Esophagus squamous epithelium (tissue), 5 donors: ENCODE data around the gene PPP2R5C. TPM values are rescaled to one million over a fixed set of nuclear protein-coding genes. Genes with fewer than 3 reads are reported as not detected.
"Not testable (repeated sequence)": the region's sequence is repeated elsewhere in the genome, so short reads cannot be mapped to it uniquely, and the experiment has no call there.

Source experiments
- DNase-seq: peaks from one replicate; lab custom pipeline; 2025; lab: John Stamatoyannopoulos, UW
- H3K27ac ChIP-seq, 4 donors: fragments of 200-600 bp; sonication (generic); one replicate each; pipeline ENCODE4 v1.5.1; 2016 to 2019; ENCODE audit warnings: mild to moderate bottlenecking in 1 of 4
- H3K27me3 ChIP-seq, 4 donors: fragments of 200-600 bp; sonication (generic); 1 replicate in 3 of 4; 2 replicates in 1 of 4; pipeline versions ENCODE4 v1.5.1 to v1.6.0; 2017 to 2021; ENCODE audit warnings: antibody characterized with exemption in 1 of 4
- H3K36me3 ChIP-seq, 3 donors: fragments of 200-600 bp; sonication (generic); one replicate each; pipeline ENCODE4 v1.5.1; 2016 to 2019
- H3K4me1 ChIP-seq, 3 donors: fragments of 200-600 bp; sonication (generic); one replicate each; pipeline ENCODE4 v1.5.1; 2017 to 2019
- H3K4me3 ChIP-seq, 4 donors: fragments of 200-600 bp; sonication (generic); 1 replicate in 3 of 4; 2 replicates in 1 of 4; pipeline ENCODE4 v1.5.1; 2016 to 2019; ENCODE audit warnings: mild to moderate bottlenecking in 2 of 4, moderate library complexity in 1 of 4
- H3K9me3 ChIP-seq, 3 donors: fragments of 200-600 bp; sonication (generic); one replicate each; pipeline ENCODE4 v1.5.1; 2016 to 2019
- POLR2A ChIP-seq, 4 donors: fragments of 450-650 bp; IDR thresholded peaks; one replicate each; pipeline ENCODE4 v1.6.1; 2017; ENCODE audit warnings: antibody characterized with exemption in 4 of 4, mild to moderate bottlenecking in 4 of 4, moderate library complexity in 3 of 4
- WGBS, 2 donors: methylation state at CpG; one replicate each; pipeline ENCODE4 v1.1.5; 2018; 5-methylcytosine and 5-hydroxymethylcytosine counted together
- intact Hi-C: fragments of 100-400 bp; cut with DNase I; formaldehyde crosslinking; loops from one replicate; pipeline ENCODE4 v1.15.0; 2022
- total RNA-seq, 4 donors: library from RNA; depleted of rRNA; stranded (reverse); fragments of >200 nt; gene quantifications; one replicate each; pipeline ENCODE4 v1.1.0, GENCODE V29; 2016
- TF ChIP-seq, protein P1 (sequence below), 6 experiments: fragments of 450-650 bp in 4 of 6; fragments of 200-600 bp in 2 of 6; sonication (generic) in 2 of 6; IDR thresholded peaks; one replicate each; pipeline ENCODE4 v1.5.1; 2016 to 2019; ENCODE audit warnings: antibody characterized with exemption in 6 of 6, mild to moderate bottlenecking in 4 of 6, moderate library complexity in 4 of 6
- donor health status: DM: yes; HTN: yes; CAD: no.

The PPP2R5C gene
- total RNA-seq, 4 donors from 2014 or later, result 66.3 to 92.3 (median 83.4) TPM

DNA sequence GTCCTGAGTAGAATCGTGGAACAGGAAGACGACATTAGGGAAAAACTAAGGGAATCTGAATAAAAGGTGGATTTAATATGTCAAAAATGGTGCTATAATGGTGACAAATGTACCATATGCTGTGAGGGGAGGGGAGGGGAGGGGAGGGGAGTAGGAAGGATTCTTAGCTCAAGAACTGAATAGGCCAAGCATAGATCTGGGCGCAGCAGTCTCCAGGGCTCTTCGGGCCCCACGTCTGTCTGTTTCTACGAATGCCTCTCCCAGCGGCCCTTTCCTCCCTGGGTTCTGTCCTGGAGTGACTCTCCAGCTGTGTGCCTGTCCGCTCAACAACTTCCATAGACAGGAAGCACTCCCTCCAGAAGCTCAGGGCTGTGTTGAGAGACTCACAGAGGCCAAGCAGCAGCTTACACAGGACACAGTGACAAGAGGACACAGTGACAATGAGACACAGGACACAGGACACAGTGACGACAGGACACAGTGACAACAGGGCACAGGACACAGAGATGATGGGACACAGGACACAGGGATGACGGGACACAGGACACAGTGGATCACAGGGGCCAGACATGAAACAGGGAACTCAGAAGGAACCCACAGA is 42.4 kb upstream of the PPP2R5C start:
- H3K9me3 ChIP-seq, result no peaks in the 10 kb centered on the region
- no peak overlapping the region for H3K27ac ChIP-seq
- TF ChIP-seq, protein P1, sequence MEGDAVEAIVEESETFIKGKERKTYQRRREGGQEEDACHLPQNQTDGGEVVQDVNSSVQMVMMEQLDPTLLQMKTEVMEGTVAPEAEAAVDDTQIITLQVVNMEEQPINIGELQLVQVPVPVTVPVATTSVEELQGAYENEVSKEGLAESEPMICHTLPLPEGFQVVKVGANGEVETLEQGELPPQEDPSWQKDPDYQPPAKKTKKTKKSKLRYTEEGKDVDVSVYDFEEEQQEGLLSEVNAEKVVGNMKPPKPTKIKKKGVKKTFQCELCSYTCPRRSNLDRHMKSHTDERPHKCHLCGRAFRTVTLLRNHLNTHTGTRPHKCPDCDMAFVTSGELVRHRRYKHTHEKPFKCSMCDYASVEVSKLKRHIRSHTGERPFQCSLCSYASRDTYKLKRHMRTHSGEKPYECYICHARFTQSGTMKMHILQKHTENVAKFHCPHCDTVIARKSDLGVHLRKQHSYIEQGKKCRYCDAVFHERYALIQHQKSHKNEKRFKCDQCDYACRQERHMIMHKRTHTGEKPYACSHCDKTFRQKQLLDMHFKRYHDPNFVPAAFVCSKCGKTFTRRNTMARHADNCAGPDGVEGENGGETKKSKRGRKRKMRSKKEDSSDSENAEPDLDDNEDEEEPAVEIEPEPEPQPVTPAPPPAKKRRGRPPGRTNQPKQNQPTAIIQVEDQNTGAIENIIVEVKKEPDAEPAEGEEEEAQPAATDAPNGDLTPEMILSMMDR (IDR thresholded peaks at IDR 0.05), result no peak
- no peak for TF ChIP-seq POLR2A (IDR thresholded peaks at IDR 0.05)
- no peaks in the 10 kb centered on the region for H3K4me1 ChIP-seq
- intact Hi-C loops, result no loop called here
- no peak for DNase-seq
- 54 to 68% methylated on average over 7 of the region's 10 CpGs for WGBS, 2 donors
- no peaks in the 10 kb centered on the region for H3K36me3 ChIP-seq
- H3K4me3 ChIP-seq, result no peak overlapping the region
- no peaks in the 10 kb centered on the region for H3K27me3 ChIP-seq

GRCh38 chr14:101719708-101720107 is 41.8 kb upstream of the PPP2R5C start:
- no peak overlapping the region for H3K4me3 ChIP-seq
- no peaks in the 10 kb centered on the region for H3K9me3 ChIP-seq
- H3K27me3 ChIP-seq, result no peaks in the 10 kb centered on the region
- no peaks in the 10 kb centered on the region for H3K36me3 ChIP-seq
- no peak for DNase-seq
- no peaks in the 10 kb centered on the region for H3K4me1 ChIP-seq
- 49 to 53% methylated on average over 8 of the region's 8 CpGs for WGBS, 2 donors
- intact Hi-C loops, result no loop called here
- peak overlapping the region in 1 of 4 donors; percentile 8 for H3K27ac ChIP-seq
- TF ChIP-seq, protein P1 (IDR thresholded peaks at IDR 0.05), result no peak
- TF ChIP-seq POLR2A (IDR thresholded peaks at IDR 0.05), result no peak

DNA sequence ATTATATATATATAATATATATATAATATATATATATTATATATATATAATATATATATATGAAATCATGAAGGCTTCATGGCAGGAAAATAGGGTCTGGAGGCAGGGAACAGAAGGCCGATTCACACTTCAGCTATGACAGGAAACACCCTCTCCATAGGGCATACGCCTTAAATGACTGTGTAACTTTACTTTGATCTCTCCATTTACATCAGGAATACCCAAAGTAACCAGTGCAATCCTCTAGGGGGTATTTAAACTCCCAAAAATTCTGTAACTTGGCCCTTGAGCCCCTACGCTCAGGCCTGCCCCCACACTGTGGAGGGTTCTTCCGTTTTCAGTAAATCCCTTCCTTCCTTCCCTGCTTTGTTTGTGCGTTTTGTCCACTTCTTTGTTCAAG is 40.4 kb upstream of the PPP2R5C start:
- no peaks in the 10 kb centered on the region for H3K36me3 ChIP-seq
- DNase-seq, result no peak
- TF ChIP-seq POLR2A (IDR thresholded peaks at IDR 0.05), result no peak
- TF ChIP-seq, protein P1 (IDR thresholded peaks at IDR 0.05), result no peak
- H3K4me1 ChIP-seq, result no peaks in the 10 kb centered on the region
- no peaks in the 10 kb centered on the region for H3K9me3 ChIP-seq
- no peaks in the 10 kb centered on the region for H3K27me3 ChIP-seq
- WGBS, 2 donors, result 48 to 53% methylated on average over 4 to 5 of the region's 5 CpGs
- peak overlapping the region in 3 of 4 donors; percentile 54 to 73 (median 73) for H3K27ac ChIP-seq
- intact Hi-C loops, result no loop called here
- H3K4me3 ChIP-seq, result no peak overlapping the region

DNA sequence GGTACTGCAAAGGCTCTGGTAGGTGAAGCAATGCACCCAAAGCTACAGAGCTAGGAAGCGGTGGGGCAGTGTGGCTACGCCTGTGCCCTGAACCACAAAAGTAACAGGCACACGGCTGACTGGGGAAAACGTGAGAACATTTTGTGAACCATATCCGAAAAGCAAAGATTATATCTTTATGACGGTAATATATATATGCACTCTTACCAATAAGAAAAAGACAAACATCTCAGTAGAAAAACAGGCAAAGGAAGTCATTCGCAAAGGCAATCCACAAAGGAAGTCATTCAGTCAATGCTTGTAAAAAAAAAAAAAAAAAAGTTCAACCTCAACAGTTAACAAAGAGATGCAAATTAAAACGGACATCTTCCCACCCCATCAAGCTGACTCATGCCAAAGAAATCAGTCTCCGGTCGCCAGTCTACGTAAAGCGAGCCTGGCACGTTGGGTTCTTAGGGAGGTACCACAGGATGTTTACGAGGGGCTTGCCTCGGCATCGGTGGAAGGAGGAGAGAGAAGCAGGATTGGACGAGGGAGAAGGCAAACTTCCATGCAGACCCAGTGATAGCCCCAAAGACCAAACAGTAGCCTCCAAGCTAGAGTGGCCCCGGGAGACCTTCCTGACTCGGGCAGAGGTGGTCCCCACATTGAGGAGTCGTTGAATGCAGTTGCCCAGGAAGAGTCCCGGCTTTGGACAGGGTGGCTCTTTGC is 39.4 kb upstream of the PPP2R5C start:
- H3K27ac ChIP-seq, result peak overlapping the region; percentile 65 to 86 (median 79)
- H3K36me3 ChIP-seq, result no peaks in the 10 kb centered on the region
- no peak for DNase-seq
- no peaks in the 10 kb centered on the region for H3K9me3 ChIP-seq
- no peaks in the 10 kb centered on the region for H3K4me1 ChIP-seq
- TF ChIP-seq POLR2A (IDR thresholded peaks at IDR 0.05), result peak in 1 of 4 donors; percentile 47
- TF ChIP-seq, protein P1 (IDR thresholded peaks at IDR 0.05), result no peak
- WGBS, 2 donors, result 49 to 50% methylated on average over 17 to 19 of the region's 21 CpGs
- no peak overlapping the region for H3K4me3 ChIP-seq
- intact Hi-C loops, result no loop called here
- H3K27me3 ChIP-seq, result no peaks in the 10 kb centered on the region

GRCh38 chr14:101723061-101723595 is 38.4 kb upstream of the PPP2R5C start:
- Histone ChIP-seq H3K4me1 (no peaks in the 10 kb centered on the region), H3K9me3 (no peaks in the 10 kb centered on the region), H3K4me3 (no peak overlapping the region), H3K27me3 (no peaks in the 10 kb centered on the region), H3K27ac (peak overlapping the region in 3 of 4 donors; percentile 66 to 85 (median 73)), H3K36me3 (no peaks in the 10 kb centered on the region)
- WGBS, 2 donors, result 76 to 90% methylated on average over 8 of the region's 8 CpGs
- intact Hi-C loops, result no loop called here
- DNase-seq, result no peak
- TF ChIP-seq, protein P1 (IDR thresholded peaks at IDR 0.05), result no peak
- TF ChIP-seq POLR2A (IDR thresholded peaks at IDR 0.05), result no peak

DNA sequence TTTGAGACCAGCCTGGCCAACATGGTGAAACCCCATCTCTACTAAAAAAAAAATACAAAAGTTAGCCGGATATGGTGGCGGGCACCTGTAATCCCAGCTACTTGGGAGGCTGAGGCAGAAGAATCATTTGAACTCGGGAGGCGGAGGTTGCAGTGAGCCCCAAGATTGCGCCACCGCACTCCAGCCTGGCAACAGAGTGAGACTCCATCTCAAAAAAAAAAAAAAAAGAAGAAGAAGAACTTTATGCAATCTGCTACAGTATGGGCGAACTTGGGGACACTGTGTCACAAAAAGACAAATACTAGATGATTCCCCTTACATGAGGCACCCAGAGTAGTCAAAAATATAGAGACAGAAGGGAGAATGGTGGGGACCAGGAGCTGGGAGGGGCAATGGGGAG is 35.9 kb upstream of the PPP2R5C start:
- H3K27me3 ChIP-seq, H3K9me3 ChIP-seq, H3K27ac ChIP-seq, H3K4me3 ChIP-seq, H3K4me1 ChIP-seq, H3K36me3 ChIP-seq, DNase-seq, intact Hi-C loops: not testable (repeated sequence)
- WGBS, 2 donors, result 82 to 85% methylated on average over 7 of the region's 7 CpGs
